Activated naive CD8-positive, alpha-beta T cell (primary cell): ENCODE results near the gene UNC13A.
A peak's percentile ranks its signal among the peaks of the same experiment; 100 is the strongest.

Experiments
- H3K27ac Mint-ChIP-seq: one replicate; pipeline ENCODE4 v1.8.0; 2021; ENCODE audit warnings: mixed read lengths
- H3K27me3 Mint-ChIP-seq: one replicate; pipeline ENCODE4 v1.8.0; 2021; ENCODE audit warnings: mixed read lengths
- H3K36me3 Mint-ChIP-seq: one replicate; pipeline ENCODE4 v1.8.0; 2021; ENCODE audit warnings: mixed read lengths
- H3K4me1 Mint-ChIP-seq: one replicate; pipeline ENCODE4 v1.8.0; 2021; ENCODE audit warnings: low read depth, mixed read lengths
- H3K4me3 Mint-ChIP-seq: one replicate; pipeline ENCODE4 v1.8.0; 2021; ENCODE audit warnings: mild to moderate bottlenecking, mixed read lengths
- H3K9me3 Mint-ChIP-seq: one replicate; pipeline ENCODE4 v1.8.0; 2021; ENCODE audit warnings: low read depth, mixed read lengths

The UNC13A gene

DNA sequence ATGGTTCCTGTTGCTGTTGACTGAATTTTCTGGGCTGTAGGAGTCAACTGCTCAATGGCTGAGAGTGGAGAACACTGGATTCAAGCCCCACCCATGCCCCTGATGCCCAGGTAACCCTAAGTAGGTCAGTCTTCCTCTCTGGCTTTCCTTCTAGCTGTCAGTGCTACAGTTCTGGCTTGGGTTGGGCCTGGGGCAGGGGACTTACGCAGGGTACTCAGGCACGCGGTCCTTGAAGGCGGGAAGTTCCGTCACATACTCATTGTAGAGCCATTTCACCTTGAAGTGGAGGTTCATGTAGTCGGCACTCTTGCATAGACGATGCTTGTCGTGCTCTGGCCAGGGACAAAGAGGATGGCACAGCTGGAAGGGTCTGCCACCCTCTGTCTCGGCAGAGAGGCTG is 55.6 kb downstream of the UNC13A start:
- no peak overlapping the region for H3K4me3 Mint-ChIP-seq
- H3K9me3 Mint-ChIP-seq = no peaks in the 10 kb centered on the region
- H3K36me3 Mint-ChIP-seq = no peaks in the 10 kb centered on the region
- no peak overlapping the region for H3K27ac Mint-ChIP-seq
- no peaks in the 10 kb centered on the region for H3K4me1 Mint-ChIP-seq
- H3K27me3 Mint-ChIP-seq = peaks cover 5% of the 10 kb centered on the region

GRCh38 chr19:17629760-17630159 is 58.4 kb downstream of the UNC13A start:
- no peak overlapping the region for H3K4me3 Mint-ChIP-seq
- no peak overlapping the region for H3K27ac Mint-ChIP-seq
- H3K4me1 Mint-ChIP-seq = no peaks in the 10 kb centered on the region

DNA sequence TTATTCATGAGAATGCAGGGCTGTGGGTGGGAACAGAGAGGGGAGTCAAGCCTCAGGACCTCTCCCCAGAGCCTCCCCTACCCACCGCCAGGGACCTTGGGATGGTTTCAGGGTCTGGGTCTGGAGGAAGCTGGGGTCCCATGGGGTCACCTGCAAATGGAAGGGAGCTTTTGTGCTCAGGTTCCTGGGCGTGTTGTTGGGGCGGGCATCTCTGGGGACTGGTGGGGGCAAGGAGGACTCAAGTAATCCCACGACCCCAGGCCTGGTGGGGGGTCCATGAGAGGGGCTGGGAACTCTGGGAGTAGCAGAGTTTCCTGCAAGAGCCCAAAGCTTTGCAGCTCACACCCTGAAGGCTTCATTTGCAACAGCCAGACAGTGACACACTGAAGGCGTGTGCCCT is 60.2 kb downstream of the UNC13A start:
- H3K4me3 Mint-ChIP-seq = no peak overlapping the region

More at GRCh38 chr19:17629760-17630159, 58.4 kb downstream of the UNC13A start:
- Mint-ChIP-seq H3K27me3 (no peaks in the 10 kb centered on the region), H3K36me3 (no peaks in the 10 kb centered on the region), H3K9me3 (no peaks in the 10 kb centered on the region)

GRCh38 chr19:17627161-17627560 is 61.0 kb downstream of the UNC13A start:
- Mint-ChIP-seq H3K9me3 (no peaks in the 10 kb centered on the region), H3K4me3 (no peak overlapping the region), H3K4me1 (no peaks in the 10 kb centered on the region), H3K27me3 (no peaks in the 10 kb centered on the region), H3K27ac (no peak overlapping the region), H3K36me3 (no peaks in the 10 kb centered on the region)

More for the DNA sequence above, 60.2 kb downstream of the UNC13A start:
- Mint-ChIP-seq H3K4me1 (no peaks in the 10 kb centered on the region), H3K9me3 (no peaks in the 10 kb centered on the region), H3K36me3 (no peaks in the 10 kb centered on the region), H3K27me3 (no peaks in the 10 kb centered on the region), H3K27ac (no peak overlapping the region)

GRCh38 chr19:17626456-17627015 is 61.6 kb downstream of the UNC13A start:
- H3K4me3 Mint-ChIP-seq = no peak overlapping the region
- H3K27me3 Mint-ChIP-seq = no peaks in the 10 kb centered on the region
- no peaks in the 10 kb centered on the region for H3K36me3 Mint-ChIP-seq
- H3K4me1 Mint-ChIP-seq = no peaks in the 10 kb centered on the region
- H3K9me3 Mint-ChIP-seq = no peaks in the 10 kb centered on the region
- H3K27ac Mint-ChIP-seq = no peak overlapping the region

DNA sequence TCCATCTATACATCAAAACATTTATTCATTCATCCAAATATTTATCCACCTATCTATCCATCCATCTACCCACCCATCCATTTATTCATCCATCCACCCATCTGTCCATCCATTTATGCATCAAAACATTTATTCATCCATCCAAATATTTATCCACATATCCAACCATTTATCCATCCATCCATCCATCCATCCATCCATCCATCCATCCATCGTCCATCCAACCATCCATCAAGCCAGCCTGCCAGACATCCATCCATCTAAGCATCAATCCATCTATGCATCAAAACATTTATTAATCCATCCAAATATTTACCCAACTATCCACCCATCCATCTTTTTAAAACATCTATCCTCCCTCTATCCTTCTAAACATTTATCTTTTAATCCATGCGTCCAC is 62.2 kb downstream of the UNC13A start:
- Mint-ChIP-seq H3K27ac (no peak overlapping the region), H3K36me3 (peaks cover 2% of the 10 kb centered on the region)

DNA sequence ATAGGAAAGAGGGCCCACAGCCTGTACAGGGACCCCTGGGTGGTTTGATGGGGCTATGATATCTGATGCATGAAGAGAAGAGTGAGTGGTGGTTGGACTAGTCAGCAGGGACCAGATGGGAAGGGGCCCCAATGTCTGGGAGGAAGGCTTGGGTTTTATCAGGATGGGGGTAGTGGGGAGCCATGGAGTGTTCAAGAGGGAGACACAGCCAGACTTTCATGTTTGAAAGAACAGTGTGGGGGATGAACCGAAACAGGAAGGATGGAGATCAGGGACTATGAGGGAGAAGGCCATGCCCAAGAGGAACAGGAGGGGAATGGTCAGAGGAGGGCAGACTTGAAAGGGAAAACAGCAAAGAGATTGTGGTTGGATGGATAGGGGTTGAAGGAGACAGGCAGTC is 63.1 kb downstream of the UNC13A start:
- Mint-ChIP-seq H3K4me1 (no peaks in the 10 kb centered on the region), H3K27me3 (peaks cover 2% of the 10 kb centered on the region), H3K27ac (no peak overlapping the region), H3K4me3 (no peak overlapping the region), H3K36me3 (peaks cover 2% of the 10 kb centered on the region), H3K9me3 (no peaks in the 10 kb centered on the region)

More for the DNA sequence above, 62.2 kb downstream of the UNC13A start:
- no peak overlapping the region for H3K4me3 Mint-ChIP-seq
- peaks cover 1% of the 10 kb centered on the region for H3K27me3 Mint-ChIP-seq
- no peaks in the 10 kb centered on the region for H3K9me3 Mint-ChIP-seq
- H3K4me1 Mint-ChIP-seq = no peaks in the 10 kb centered on the region

DNA sequence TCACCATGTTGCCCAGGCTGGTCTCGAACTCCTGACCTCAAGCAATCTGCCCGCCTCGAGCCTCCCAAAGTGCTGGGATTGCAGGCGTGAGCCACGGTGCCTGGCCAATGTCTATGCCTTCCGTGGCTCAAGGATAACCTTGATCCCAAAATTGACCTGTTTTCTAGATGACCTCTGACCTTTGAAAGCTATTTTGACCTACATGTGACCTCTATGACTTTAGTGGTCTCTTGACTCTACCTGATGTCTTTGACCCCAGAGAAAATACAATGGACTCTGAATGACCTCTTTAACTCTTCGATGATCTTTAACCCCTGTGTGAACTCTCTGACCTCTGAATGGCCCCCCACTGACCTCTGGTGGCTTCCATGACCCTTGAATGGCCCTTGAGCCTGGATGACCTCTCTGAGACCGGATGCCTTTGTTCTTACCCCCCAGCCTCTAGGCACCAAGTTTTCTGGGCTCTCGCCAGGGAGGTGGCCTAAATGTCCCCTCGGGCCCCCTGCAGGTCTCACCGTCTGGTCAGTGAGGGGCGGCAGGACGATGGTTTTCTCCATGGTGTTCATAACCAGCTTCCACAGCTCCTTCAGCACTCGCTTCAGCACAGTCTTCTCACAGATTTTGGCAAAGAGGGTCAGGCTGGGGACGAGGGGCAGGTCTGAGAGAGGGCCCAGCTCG is 63.7 kb downstream of the UNC13A start:
- no peak overlapping the region for H3K4me3 Mint-ChIP-seq

DNA sequence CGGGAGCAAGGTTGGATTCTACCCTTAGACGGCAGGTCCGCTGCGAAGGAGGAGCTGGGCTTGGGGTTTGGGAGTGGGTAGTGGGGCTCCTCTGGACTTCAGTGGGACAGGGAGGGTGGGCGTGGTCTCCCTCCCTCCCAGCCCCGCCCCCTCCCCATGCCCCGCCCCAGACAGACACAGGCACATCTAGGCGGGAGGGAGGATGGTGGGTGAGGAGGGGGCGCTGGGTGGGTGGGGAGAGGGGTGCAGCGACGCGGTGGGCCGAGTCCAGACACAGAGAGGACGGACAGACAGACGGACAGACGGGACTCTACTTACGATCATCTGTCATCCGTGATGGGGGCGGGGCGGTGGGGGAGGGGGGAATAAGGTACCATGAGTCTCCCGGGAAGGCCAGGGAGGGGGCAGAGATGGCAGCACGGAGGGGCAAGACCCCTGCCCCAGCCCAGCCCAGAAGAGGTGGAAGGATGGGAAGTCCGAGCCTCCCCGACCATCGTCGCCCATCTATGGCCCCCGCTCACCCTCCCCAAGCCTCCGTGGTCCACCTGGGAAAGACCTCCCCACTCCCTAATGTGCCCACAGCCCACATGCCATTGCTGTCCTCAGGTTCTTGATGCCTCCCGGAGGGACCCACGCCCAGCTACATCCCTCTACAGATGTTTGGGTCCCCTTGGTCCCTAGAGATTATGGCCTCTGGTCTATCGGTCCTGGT is 64.8 kb downstream of the UNC13A start:
- Mint-ChIP-seq H3K4me3 (no peak overlapping the region), H3K27ac (no peak overlapping the region), H3K4me1 (no peaks in the 10 kb centered on the region), H3K9me3 (no peaks in the 10 kb centered on the region), H3K36me3 (peaks cover 2% of the 10 kb centered on the region), H3K27me3 (peaks cover 7% of the 10 kb centered on the region)

More for the DNA sequence above, 63.7 kb downstream of the UNC13A start:
- peaks cover 2% of the 10 kb centered on the region for H3K36me3 Mint-ChIP-seq
- no peaks in the 10 kb centered on the region for H3K9me3 Mint-ChIP-seq
- no peaks in the 10 kb centered on the region for H3K4me1 Mint-ChIP-seq
- H3K27me3 Mint-ChIP-seq = peaks cover 4% of the 10 kb centered on the region
- no peak overlapping the region for H3K27ac Mint-ChIP-seq

- Mint-ChIP-seq H3K27ac (no peak overlapping the region), H3K4me1 (peaks cover 4% of the 10 kb centered on the region), H3K4me3 (no peak overlapping the region), H3K27me3 (peaks cover 16% of the 10 kb centered on the region), H3K36me3 (peaks cover 2% of the 10 kb centered on the region), H3K9me3 (no peaks in the 10 kb centered on the region)
Observed at GRCh38 chr19:17620696-17621095, 67.5 kb downstream of the UNC13A start.

GRCh38 chr19:17618936-17619335 is 69.2 kb downstream of the UNC13A start:
- peaks cover 16% of the 10 kb centered on the region for H3K27me3 Mint-ChIP-seq

GRCh38 chr19:17618281-17618903 is 69.8 kb downstream of the UNC13A start:
- Mint-ChIP-seq H3K9me3 (no peaks in the 10 kb centered on the region), H3K36me3 (peaks cover 2% of the 10 kb centered on the region), H3K4me3 (no peak overlapping the region), H3K4me1 (peaks cover 4% of the 10 kb centered on the region), H3K27ac (no peak overlapping the region), H3K27me3 (peaks cover 16% of the 10 kb centered on the region)

More at GRCh38 chr19:17618936-17619335, 69.2 kb downstream of the UNC13A start:
- Mint-ChIP-seq H3K9me3 (no peaks in the 10 kb centered on the region), H3K4me1 (peaks cover 4% of the 10 kb centered on the region), H3K27ac (no peak overlapping the region), H3K4me3 (no peak overlapping the region), H3K36me3 (peaks cover 2% of the 10 kb centered on the region)

GRCh38 chr19:17617807-17618192 is 70.4 kb downstream of the UNC13A start:
- Mint-ChIP-seq H3K4me3 (no peak overlapping the region), H3K27ac (no peak overlapping the region), H3K4me1 (peaks cover 4% of the 10 kb centered on the region), H3K27me3 (peaks cover 16% of the 10 kb centered on the region), H3K36me3 (peaks cover 2% of the 10 kb centered on the region), H3K9me3 (no peaks in the 10 kb centered on the region)

DNA sequence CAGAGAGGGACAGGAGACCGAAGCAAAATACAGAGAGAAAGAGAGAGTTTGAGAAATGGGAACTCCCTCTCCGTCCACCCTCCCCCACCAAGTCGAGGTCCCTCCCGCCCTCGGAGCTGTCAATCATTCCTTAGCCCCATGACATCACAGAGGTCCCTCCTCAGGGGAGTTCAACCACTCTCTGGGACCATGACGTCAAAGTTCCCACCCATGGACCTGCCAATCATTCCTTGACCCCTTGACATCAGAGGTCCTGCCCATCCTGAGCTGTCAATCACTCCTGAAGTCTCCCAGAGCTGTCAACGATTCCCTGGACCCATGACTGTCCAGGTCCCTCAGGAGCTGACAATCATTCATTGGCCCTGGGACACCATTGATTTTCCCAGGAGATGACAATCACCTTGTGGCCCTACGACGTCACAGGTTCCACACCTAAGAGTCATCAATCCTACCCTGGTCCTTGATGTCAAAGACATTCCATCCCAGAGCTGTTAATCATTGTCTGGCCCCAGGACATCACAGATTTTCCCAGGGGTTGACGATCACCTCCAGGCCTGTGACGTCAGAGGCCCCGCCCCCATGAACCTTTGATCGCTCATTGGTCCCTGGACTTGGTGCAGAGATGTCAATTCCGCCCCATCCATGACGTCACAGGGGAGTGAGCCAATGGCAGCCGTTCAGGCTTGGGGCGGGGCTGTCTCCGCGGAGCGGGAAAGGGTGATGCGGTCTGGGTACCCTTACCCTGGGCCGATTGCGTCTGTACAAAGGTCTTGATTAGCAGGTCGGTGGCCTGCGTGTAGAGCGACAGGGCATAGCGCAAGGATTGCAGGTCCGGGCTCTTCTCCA is 71.0 kb downstream of the UNC13A start:
- H3K9me3 Mint-ChIP-seq = no peaks in the 10 kb centered on the region
- H3K4me1 Mint-ChIP-seq = peaks cover 4% of the 10 kb centered on the region
- peaks cover 16% of the 10 kb centered on the region for H3K27me3 Mint-ChIP-seq

More for the DNA sequence above, 71.0 kb downstream of the UNC13A start:
- Mint-ChIP-seq H3K4me3 (peak overlapping the region; percentile 15), H3K27ac (no peak overlapping the region), H3K36me3 (peaks cover 2% of the 10 kb centered on the region)
